Stimulated activated CD8-positive, alpha-beta memory T cell treated with anti-CD3 and anti-CD28 coated beads, Interleukin-12 subunit alpha, Interleukin-12 subunit beta, amount 100 ng/mL, for 1 hour (primary cell): ENCODE data around the gene CACNA1B.
"Not testable (repeated sequence)": the region's sequence is repeated elsewhere in the genome, so short reads cannot be mapped to it uniquely, and the experiment has no call there.

Source experiments
- DNase-seq: peaks from one replicate; pipeline ENCODE4 v3.0.0-alpha.2; 2020; ENCODE audit warnings: low read depth

The CACNA1B gene

DNA sequence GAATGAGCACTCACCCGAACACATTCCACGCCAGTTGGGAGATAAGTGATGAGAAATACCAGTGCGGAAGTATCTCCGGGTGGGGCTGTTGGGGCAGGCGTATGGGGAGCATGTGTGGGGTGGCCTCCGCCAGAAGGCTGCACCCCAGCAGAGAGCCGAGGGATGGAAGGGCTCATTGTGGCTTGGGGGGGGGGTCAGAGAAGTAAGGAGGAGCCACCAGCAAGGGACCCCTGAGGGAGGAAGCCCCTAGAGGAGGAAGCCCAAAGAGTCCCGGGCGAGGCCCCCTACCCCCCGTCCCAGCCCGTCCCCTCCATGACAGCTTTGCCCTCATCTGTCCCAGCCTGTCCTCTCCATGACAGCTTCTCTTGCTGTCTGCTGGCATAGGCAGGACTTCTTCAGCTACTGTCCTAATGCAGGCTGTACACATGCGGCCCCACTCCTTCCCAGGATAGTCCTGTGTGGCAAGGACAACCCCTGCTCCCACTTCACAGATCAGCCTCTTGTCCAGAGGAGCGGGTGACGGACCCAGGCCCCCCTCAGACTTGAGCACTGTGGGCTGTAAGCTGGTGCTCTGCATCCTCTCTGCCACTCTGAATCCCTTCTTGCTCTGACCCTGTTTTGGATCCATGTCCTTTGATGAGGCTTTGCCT lies 239.6 kb downstream of the CACNA1B start:
- DNase-seq: no peak

DNA sequence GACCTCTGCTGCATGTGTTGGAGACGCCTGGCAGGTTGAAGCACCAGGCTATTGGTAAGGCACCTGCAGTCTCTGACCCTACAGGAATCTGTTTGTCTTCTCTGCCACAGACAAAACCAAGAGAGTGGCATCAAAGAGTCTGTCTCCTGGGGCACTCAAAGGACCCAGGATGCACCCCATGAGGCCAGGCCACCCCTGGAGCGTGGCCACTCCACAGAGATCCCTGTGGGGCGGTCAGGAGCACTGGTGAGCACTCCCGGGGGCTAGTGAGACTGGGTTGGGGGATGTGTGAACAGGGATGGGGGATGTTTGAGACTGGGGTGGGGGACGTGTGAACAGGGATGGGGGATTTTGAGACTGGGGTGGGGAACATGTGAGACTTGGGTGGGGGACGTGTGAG lies 240.3 kb downstream of the CACNA1B start:
- no peak for DNase-seq

- no peak for DNase-seq
Measured at GRCh38 chr9:138118601-138119071, 241.1 kb downstream of the CACNA1B start.

- no peak for DNase-seq
Measured at GRCh38 chr9:138119202-138120027, 241.8 kb downstream of the CACNA1B start.

DNA sequence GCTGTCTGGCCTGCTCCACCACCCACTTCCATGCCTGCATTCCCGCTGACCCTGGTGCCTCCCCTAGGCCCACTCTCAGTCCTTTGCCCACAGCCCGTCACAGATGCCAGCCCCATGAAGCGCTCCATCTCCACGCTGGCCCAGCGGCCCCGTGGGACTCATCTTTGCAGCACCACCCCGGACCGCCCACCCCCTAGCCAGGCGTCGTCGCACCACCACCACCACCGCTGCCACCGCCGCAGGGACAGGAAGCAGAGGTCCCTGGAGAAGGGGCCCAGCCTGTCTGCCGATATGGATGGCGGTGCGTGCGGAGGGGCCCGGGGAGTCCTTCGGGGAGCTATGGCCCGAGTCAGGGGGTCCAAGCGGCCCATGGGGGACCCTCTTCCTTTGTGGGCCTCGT lies 242.5 kb downstream of the CACNA1B start:
- no peak for DNase-seq

DNA sequence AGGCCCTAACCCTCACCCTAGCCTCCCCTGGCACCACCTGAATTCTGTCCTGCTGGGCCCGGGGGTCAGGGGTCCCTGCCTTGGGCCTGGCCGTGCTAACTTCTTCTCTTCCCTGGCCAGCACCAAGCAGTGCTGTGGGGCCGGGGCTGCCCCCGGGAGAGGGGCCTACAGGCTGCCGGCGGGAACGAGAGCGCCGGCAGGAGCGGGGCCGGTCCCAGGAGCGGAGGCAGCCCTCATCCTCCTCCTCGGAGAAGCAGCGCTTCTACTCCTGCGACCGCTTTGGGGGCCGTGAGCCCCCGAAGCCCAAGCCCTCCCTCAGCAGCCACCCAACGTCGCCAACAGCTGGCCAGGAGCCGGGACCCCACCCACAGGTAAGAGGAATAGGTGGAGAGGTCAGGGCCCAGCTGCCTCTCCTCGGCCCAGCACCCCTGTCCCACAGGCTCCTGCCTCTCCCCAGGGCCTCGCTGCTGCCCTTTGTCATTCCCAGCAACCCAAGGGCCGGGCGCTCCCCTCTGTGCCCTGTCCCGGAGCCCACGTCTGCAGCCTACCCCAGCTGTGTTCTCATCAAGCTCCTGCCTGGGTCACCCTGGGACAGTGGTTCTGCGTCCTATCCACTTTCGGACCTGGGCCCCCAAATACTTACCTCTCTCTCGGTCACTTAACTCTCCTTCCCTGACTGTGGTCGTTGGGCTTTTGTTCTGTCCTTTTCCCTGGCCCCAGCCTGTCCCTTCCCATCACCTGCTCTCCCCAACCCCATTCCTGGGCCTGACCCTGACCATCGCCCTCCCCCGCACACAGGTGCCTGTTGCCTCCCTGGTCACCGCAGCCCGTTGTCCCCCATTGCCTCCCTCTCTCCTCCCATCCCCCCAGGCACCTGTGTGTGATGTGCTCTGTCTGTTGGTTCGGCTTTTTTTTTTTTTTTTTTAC lies 243.2 kb downstream of the CACNA1B start:
- no peak for DNase-seq

DNA sequence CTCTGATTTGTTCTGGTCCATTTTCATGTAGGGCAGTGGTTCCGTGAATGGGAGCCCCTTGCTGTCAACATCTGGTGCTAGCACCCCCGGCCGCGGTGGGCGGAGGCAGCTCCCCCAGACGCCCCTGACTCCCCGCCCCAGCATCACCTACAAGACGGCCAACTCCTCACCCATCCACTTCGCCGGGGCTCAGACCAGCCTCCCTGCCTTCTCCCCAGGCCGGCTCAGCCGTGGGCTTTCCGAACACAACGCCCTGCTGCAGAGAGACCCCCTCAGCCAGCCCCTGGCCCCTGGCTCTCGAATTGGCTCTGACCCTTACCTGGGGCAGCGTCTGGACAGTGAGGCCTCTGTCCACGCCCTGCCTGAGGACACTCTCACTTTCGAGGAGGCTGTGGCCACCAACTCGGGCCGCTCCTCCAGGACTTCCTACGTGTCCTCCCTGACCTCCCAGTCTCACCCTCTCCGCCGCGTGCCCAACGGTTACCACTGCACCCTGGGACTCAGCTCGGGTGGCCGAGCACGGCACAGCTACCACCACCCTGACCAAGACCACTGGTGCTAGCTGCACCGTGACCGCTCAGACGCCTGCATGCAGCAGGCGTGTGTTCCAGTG lies 244.0 kb downstream of the CACNA1B start:
- no peak for DNase-seq

- no peak for DNase-seq
Measured at GRCh38 chr9:138122201-138122600, 244.6 kb downstream of the CACNA1B start.

DNA sequence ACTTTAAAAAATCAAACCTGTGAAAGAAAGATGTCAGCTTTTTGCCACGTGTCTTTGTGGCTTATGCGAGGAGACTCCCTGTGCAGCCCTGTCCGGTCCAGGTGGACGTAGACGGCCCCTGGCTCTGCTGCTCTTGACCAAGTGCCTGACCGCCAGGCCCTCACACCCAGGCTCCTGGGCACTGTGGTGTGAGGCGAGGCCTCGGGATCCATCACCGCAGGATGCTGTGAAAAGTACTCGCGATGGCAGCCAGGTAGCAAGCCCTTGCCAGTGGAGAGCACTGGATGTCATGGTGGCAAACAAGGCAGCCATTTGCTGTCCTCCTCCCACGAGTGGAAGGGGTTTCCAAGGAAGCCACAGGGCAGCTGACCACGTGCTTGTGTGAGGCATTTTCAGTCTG lies 245.1 kb downstream of the CACNA1B start:
- no peak for DNase-seq

DNA sequence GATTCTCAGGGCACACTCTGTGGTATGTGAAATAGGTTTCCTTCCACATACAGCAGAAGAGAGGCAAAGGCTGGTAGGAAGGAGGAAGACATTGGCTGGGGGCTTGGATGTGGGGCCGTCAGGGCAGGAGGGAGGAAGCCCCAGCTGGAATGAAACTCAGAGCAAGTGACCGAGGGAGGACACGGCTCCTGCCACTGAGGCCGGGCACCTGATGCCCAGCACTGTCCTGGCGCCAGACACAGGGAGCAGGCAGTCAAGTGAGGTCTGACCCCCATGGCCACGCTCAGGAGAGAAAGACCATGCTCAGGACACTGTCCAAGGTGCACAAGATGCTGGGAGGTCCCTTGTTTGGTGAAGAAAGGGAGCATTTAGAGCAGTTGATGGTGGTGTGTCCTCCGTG lies 245.5 kb downstream of the CACNA1B start:
- DNase-seq: no peak

- DNase-seq: not testable (repeated sequence)
Measured at GRCh38 chr9:138126090-138126857, 248.7 kb downstream of the CACNA1B start.

- not testable (repeated sequence) for DNase-seq
Measured at GRCh38 chr9:138126858-138127584, 249.4 kb downstream of the CACNA1B start.

DNA sequence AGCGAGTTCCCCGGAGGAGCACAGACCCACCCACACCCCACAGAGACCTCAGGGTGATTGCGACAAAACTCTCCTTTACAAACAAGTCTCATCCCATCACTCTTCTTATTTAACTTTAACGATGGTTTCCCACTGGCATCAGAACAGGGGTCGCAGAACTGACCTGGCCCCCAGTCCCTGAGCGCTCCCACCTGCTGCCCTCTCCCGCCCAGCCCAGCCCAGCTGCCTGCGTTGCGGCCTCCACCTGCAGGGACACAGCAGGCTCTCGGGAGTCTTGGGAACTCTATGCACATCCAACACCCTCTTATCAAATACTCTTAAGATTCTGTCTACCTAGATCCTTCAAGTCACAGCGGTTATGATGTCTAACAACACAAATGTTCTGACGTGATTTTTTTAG lies 250.4 kb downstream of the CACNA1B start:
- DNase-seq: not testable (repeated sequence)

DNA sequence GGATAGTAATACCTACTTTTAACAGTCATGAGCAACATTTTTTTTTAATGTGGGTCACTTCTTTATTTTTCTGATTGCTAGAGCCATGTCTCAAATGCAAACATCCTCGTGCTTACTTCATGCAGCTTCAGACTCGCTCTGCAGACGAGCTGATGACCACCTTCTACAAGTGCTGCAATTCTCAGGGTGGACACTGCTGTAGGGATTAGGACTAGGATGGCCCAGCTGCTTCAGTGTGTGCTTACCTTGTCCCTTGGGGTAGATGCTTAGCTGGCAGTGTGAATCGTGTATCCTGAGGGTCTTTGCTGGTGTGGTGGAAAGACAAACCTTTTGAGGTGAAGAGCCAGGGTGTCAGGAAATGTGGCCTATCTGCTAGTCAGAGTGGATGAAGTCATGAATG lies 251.7 kb downstream of the CACNA1B start:
- DNase-seq: not testable (repeated sequence)

- not testable (repeated sequence) for DNase-seq
Measured at GRCh38 chr9:138132946-138133705, 255.5 kb downstream of the CACNA1B start.

DNA sequence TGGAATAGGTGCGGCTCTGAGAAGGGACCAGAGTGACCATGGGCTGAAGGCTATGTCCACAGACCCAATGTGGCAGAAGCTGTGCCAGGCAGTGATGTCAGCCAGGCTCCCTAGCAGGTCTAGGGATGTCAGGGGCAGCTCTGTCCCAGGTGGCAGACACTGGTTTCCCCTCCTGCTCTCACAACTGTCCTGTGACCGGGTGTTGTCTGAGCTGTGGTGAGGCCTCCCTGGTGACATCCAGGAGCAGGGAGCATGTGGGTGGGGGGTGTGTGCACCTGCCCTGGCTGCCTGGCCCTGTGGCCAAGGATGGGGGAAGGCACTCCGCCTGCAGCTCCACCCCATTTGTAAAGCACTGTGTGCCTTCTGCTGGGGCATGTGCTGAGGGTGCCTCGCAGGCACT lies 257.0 kb downstream of the CACNA1B start:
- not testable (repeated sequence) for DNase-seq

- not testable (repeated sequence) for DNase-seq
Measured at GRCh38 chr9:138139096-138139495, 261.5 kb downstream of the CACNA1B start.

DNA sequence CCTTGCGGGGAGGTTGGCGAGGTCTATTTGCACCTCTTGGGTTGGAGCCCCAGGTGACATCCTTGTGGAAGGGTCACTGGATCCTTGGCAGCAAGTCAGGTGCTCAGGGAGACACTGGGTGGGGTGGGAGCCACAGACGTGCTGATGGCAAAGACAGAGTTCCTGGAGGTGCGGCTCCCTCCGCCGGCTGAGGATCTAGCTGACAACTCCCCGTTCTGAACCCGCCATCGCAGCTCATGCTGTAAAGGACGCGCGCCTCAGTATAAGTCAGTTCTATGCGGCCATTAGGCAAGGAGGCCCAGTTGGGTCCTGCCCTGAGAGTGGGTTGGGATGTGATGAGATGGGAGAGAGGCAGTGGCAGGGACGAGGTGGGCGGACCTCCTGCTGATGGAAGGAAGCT lies 263.4 kb downstream of the CACNA1B start:
- not testable (repeated sequence) for DNase-seq

GRCh38 chr9:138142528-138143244 lies 265.1 kb downstream of the CACNA1B start:
- not testable (repeated sequence) for DNase-seq
